GM12878 (cell line): ENCODE data around the gene EDC3. TPM values are rescaled to one million over a fixed set of nuclear protein-coding genes. Genes with fewer than 3 reads are reported as not detected.

Experiments
- ATAC-seq: fragments of 200-7000 bp; cut with Tn5 transposase; 3 replicates; pipeline ENCODE4 v1.9.1; 2020; ENCODE audit warnings: mild to moderate bottlenecking, moderate library complexity
- BruUV-seq: library from RNA; stranded (reverse); fragments of 400-500 nt; replicated peaks from 2 replicates; lab custom pipeline; 2021; lab: Mats Ljungman, UMichigan
- CTCF ChIA-PET: fragments of 300-600 bp; sonication (Branson Sonifier 250); formaldehyde crosslinking; extraction: SDS; loops from one replicate; lab custom pipeline; 2021; ENCODE audit warnings: inconsistent platforms; lab: Yijun Ruan, JAX
- POLR2A ChIA-PET: fragments of 350-600 bp; formaldehyde crosslinking; extraction: SDS; loops from one replicate; lab custom pipeline; 2021; ENCODE audit warnings: inconsistent platforms; lab: Charles Lee
- RAD21 ChIA-PET: fragments of 300-600 bp; sonication (Branson Sonifier 250); formaldehyde crosslinking; loops from one replicate; lab custom pipeline; 2023; ENCODE audit warnings: antibody characterized with exemption; ENCODE audit not compliant: unreplicated experiment; lab: Charles Lee
- SMC1A ChIA-PET: fragments of 300-600 bp; sonication (Branson Sonifier 250); formaldehyde crosslinking; loops from one replicate; lab custom pipeline; 2023; ENCODE audit not compliant: unreplicated experiment, uncharacterized antibody; lab: Charles Lee
- DNase-seq: peaks from one replicate; pipeline ENCODE4 v3.0.0-alpha.2; 2011; ENCODE audit warnings: low read depth, low spot score
- FAIRE-seq: peaks from 3 replicates; lab custom pipeline; 2011; peaks lifted over from hg19 to GRCh38; lab: Jason Lieb, UNC
- H2AFZ ChIP-seq: 2 replicates; pipeline ENCODE4 v1.6.0; 2011; ENCODE audit warnings: low read depth, low read length, control low read depth; ENCODE audit not compliant: control insufficient read depth
- H3K27ac ChIP-seq: 2 replicates; pipeline ENCODE4 v1.5.1; 2011; ENCODE audit warnings: control low read depth; ENCODE audit not compliant: control insufficient read depth, insufficient read depth
- H3K27me3 ChIP-seq, 2 experiments: replicated peaks in 1 of 2; 2 replicates each; pipeline versions ENCODE4 v1.6.0 to v1.6.1; 2011; ENCODE audit warnings: low read length in 1 of 2; ENCODE audit not compliant: control insufficient read depth in 2 of 2, insufficient read depth in 2 of 2
- H3K36me3 ChIP-seq, 2 experiments: 2 replicates each; pipeline ENCODE4 v1.5.1; 2011; ENCODE audit warnings: low read length in 1 of 2; ENCODE audit not compliant: control insufficient read depth in 2 of 2, insufficient read depth in 2 of 2
- H3K4me1 ChIP-seq: 2 replicates; pipeline ENCODE4 v1.6.1; 2011; ENCODE audit warnings: mild to moderate bottlenecking, low read length, moderate library complexity, mixed read lengths; ENCODE audit not compliant: control insufficient read depth, insufficient read depth
- H3K4me2 ChIP-seq: 2 replicates; pipeline ENCODE4 v1.6.0; 2011; ENCODE audit warnings: control low read depth; ENCODE audit not compliant: control insufficient read depth, insufficient read depth
- H3K4me3 ChIP-seq: fragments of 200-600 bp; sonication (generic); 2 replicates; pipeline ENCODE4 v1.5.1; 2016
- H3K79me2 ChIP-seq: 2 replicates; pipeline ENCODE4 v1.6.0; 2011; ENCODE audit warnings: low read length; ENCODE audit not compliant: control insufficient read depth, insufficient read depth
- H3K9ac ChIP-seq: 2 replicates; pipeline ENCODE4 v1.8.0; 2011; ENCODE audit warnings: low read length, control low read depth, mixed read lengths; ENCODE audit not compliant: control insufficient read depth, insufficient read depth
- H3K9me3 ChIP-seq: replicated peaks from 3 replicates; pipeline ENCODE4 v1.5.1; 2011; ENCODE audit warnings: mild to moderate bottlenecking, low read length; ENCODE audit not compliant: control insufficient read depth, insufficient read depth
- H4K20me1 ChIP-seq: 2 replicates; pipeline ENCODE4 v1.6.0; 2011; ENCODE audit not compliant: control insufficient read depth, insufficient read depth
- BHLHE40 ChIP-seq, 2 experiments: fragments of 450-650 bp in 1 of 2; IDR thresholded peaks; 2 replicates each; pipeline ENCODE4 v1.6.1; 2011 to 2017; ENCODE audit warnings: low read depth in 2 of 2, borderline replicate concordance in 1 of 2, improper control_type of control experiment in 1 of 2, low read length in 1 of 2, mild to moderate bottlenecking in 1 of 2
- HDAC2 ChIP-seq: fragments of 200-600 bp; sonication (generic); IDR thresholded peaks from 2 replicates; pipeline ENCODE4 v1.6.1; 2017
- MEF2B ChIP-seq: fragments of 450-650 bp; IDR thresholded peaks from 2 replicates; pipeline ENCODE4 v1.6.1; 2018; ENCODE audit warnings: mild to moderate bottlenecking, moderate library complexity; ENCODE audit not compliant: partially characterized antibody, poor library complexity, severe bottlenecking
- NFYB ChIP-seq: IDR thresholded peaks from 2 replicates; pipeline ENCODE4 v1.6.1; 2011; ENCODE audit warnings: low read depth, mild to moderate bottlenecking, low read length, improper control_type of control experiment, moderate library complexity; ENCODE audit not compliant: insufficient read depth
- PAX5 ChIP-seq: IDR thresholded peaks from 2 replicates; pipeline ENCODE4 v1.6.1; 2011; ENCODE audit warnings: low read depth, low read length, borderline replicate concordance
- RCOR1 ChIP-seq: conservative IDR thresholded peaks from 2 replicates; pipeline ENCODE4 v1.6.1; 2012; ENCODE audit warnings: low read depth, low read length, improper control_type of control experiment
- RUNX3 ChIP-seq: IDR thresholded peaks from 2 replicates; pipeline ENCODE4 v1.6.1; 2012; ENCODE audit warnings: low read length, inconsistent platforms
- WGBS: methylation state at CpG from one replicate; pipeline ENCODE4 v1.1.6; 2016; ENCODE audit warnings: low lambda C conversion rate; ENCODE audit not compliant: insufficient replicate concordance, insufficient coverage; ENCODE audit errors: missing lambda C conversion rate; 5-methylcytosine and 5-hydroxymethylcytosine counted together
- in situ Hi-C: fragments of 300-500 bp; cut with MboI; formaldehyde crosslinking; loops from 9 replicates; pipeline ENCODE4 v1.14.3; 2018; ENCODE audit warnings: mixed read lengths
- intact Hi-C: fragments of 100-400 bp; cut with micrococcal nuclease; formaldehyde crosslinking; loops from one replicate; pipeline ENCODE4 v1.14.2; 2022; ENCODE audit not compliant: unreplicated experiment
- polyA plus RNA-seq, 11 experiments: library from polyadenylated mRNA; depleted of rRNA in 4 of 11; unstranded in 6 of 11; stranded (reverse) in 5 of 11; fragments of >200 nt; fragmentation: Nextera tagmentation in 4 of 11; fragmentation: Illumina TruSeq in 1 of 11; extraction: Ambion mirVana in 4 of 11; extraction: Trizol in 1 of 11; gene quantifications; 1 replicate in 1 of 11; 2 replicates in 10 of 11; pipeline versions ENCODE4 v1.2.1 to v1.2.3, GENCODE V29; 2011 to 2016; ENCODE audit warnings: inconsistent platforms in 2 of 11, missing spikeins in 2 of 11, low read depth in 1 of 11
- total RNA-seq, 4 experiments: library from RNA; depleted of rRNA in 3 of 4; stranded (reverse); fragments of >200 nt in 3 of 4; fragmentation: Illumina TruSeq in 1 of 4; extraction: Trizol in 1 of 4; gene quantifications; 2 replicates each; pipeline versions ENCODE4 v1.2.1 to v1.2.3, GENCODE V29; 2013 to 2021
- TF ChIP-seq, protein P1 (sequence below): fragments of 450-650 bp; IDR thresholded peaks from 2 replicates; pipeline ENCODE4 v1.6.1; 2017; ENCODE audit warnings: low read depth, mild to moderate bottlenecking, moderate library complexity

Gene EDC3
- total and polyA plus RNA-seq, 10 of the 15 experiments (the other 5 are each of a cell fraction or from before 2014, with no cell fraction given), result 11.8 to 48.4 (median 35.3) TPM

DNA sequence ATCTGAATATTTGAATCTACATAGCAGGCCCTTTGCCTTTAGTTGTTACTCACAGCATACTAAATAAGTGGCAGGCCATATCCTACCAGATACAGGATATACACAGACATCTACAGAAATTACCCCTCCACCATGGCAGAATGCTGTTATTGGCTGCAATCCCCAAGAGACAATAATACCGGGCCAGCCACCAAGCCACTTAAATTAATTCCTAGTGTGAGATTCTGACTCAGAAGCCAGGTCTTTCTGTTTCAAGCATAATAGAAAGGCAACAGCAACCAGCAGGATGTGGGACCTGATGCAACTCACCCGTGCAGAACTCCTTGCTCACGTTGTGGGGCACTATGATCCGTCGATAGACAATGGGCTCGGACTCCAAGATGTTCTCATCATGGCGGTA lies 40.4 kb downstream of the EDC3 start:
- Histone ChIP-seq H3K9me3 (no peaks in the 10 kb centered on the region), H4K20me1 (no peaks in the 10 kb centered on the region), H3K79me2 (no peaks in the 10 kb centered on the region; the same call in 1 of the 2 replicates), H3K36me3 (no peaks in the 10 kb centered on the region; a peak in 1 of 4 replicates), H3K4me1 (peaks cover 9% of the 10 kb centered on the region; the same call in 1 of the 2 replicates), H2AFZ (no peak overlapping the region), H3K27ac (peak overlapping the region; percentile 10), H3K27me3 (no peaks in the 10 kb centered on the region), H3K9ac (no peak overlapping the region), H3K4me3 (no peak overlapping the region), H3K4me2 (no peak overlapping the region)
- SMC1A ChIA-PET, result interaction anchor here (0.6 to 1.0 kb wide), 2 partner anchors 10 to 40 kb away, joined by 4 read pairs; no protein-coding TSS in a partner anchor
- DNase-seq (peak; percentile 36), ATAC-seq (peak; percentile 78), FAIRE-seq (no peak)
- 26% methylated on average over 7 of the region's 7 CpGs for WGBS
- in situ Hi-C loops, result no loop called here
- RAD21 ChIA-PET, result no interaction called here
- intact Hi-C loops, result no loop called here
- POLR2A ChIA-PET, result no interaction called here
- no TSS peak for BruUV-seq
- TF ChIP-seq, protein P1, sequence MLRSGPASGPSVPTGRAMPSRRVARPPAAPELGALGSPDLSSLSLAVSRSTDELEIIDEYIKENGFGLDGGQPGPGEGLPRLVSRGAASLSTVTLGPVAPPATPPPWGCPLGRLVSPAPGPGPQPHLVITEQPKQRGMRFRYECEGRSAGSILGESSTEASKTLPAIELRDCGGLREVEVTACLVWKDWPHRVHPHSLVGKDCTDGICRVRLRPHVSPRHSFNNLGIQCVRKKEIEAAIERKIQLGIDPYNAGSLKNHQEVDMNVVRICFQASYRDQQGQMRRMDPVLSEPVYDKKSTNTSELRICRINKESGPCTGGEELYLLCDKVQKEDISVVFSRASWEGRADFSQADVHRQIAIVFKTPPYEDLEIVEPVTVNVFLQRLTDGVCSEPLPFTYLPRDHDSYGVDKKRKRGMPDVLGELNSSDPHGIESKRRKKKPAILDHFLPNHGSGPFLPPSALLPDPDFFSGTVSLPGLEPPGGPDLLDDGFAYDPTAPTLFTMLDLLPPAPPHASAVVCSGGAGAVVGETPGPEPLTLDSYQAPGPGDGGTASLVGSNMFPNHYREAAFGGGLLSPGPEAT, result no peak
- TF ChIP-seq RCOR1 (no peak), RUNX3 (peak; percentile 55), MEF2B (peak; percentile 59), HDAC2 (no peak), NFYB (peak; percentile 79), PAX5 (peak; percentile 86), BHLHE40 (IDR thresholded peaks at IDR 0.05; ENCODE audit: borderline replicate concordance in 1 of 2, low read depth in 2 of 2, low read length in 1 of 2) (peak; percentile 83 to 86)
- CTCF ChIA-PET, result interaction anchor here (1.3 kb wide), 1 partner anchor 20 kb away, joined by 6 read pairs; no protein-coding TSS in a partner anchor
